Astrocyte (in vitro differentiated cells and primary cell): ENCODE measurements around the gene ARPC5. TPM values are rescaled to one million over a fixed set of nuclear protein-coding genes. Genes with fewer than 3 reads are reported as not detected.

Experiments
- DNase-seq: peaks from one replicate; pipeline ENCODE4 v3.0.0-alpha.2; 2010; ENCODE audit warnings: low read depth
- FAIRE-seq: peaks from 2 replicates; lab custom pipeline; 2011; peaks lifted over from hg19 to GRCh38; lab: Jason Lieb, UNC
- H2AFZ ChIP-seq: 2 replicates; pipeline ENCODE4 v1.6.0; 2012; ENCODE audit warnings: low read depth, low read length, inconsistent platforms
- H3K27ac ChIP-seq: 2 replicates; pipeline ENCODE4 v1.5.1; 2011; ENCODE audit warnings: low read depth, low read length, inconsistent platforms
- H3K27me3 ChIP-seq: 2 replicates; pipeline ENCODE4 v1.6.0; 2011; ENCODE audit warnings: low read length, inconsistent platforms; ENCODE audit not compliant: insufficient read depth
- H3K36me3 ChIP-seq: 2 replicates; pipeline ENCODE4 v1.5.1; 2011; ENCODE audit warnings: low read length, inconsistent platforms; ENCODE audit not compliant: insufficient read depth
- H3K4me1 ChIP-seq: 2 replicates; pipeline ENCODE4 v1.5.1; 2011; ENCODE audit warnings: low read length, inconsistent platforms; ENCODE audit not compliant: insufficient read depth
- H3K4me2 ChIP-seq: 2 replicates; pipeline ENCODE4 v1.6.0; 2012; ENCODE audit warnings: low read length, inconsistent platforms
- H3K4me3 ChIP-seq: 2 replicates; pipeline ENCODE4 v1.5.1; 2011; ENCODE audit warnings: low read depth, mild to moderate bottlenecking, low read length, inconsistent platforms; ENCODE audit not compliant: insufficient read depth
- H3K79me2 ChIP-seq: 2 replicates; pipeline ENCODE4 v1.6.0; 2012; ENCODE audit warnings: mild to moderate bottlenecking, low read length, inconsistent platforms; ENCODE audit not compliant: insufficient read depth
- H3K9ac ChIP-seq: 2 replicates; pipeline ENCODE4 v1.6.0; 2012; ENCODE audit warnings: mild to moderate bottlenecking, low read length, inconsistent platforms
- H3K9me3 ChIP-seq: 2 replicates; pipeline ENCODE4 v1.5.1; 2012; ENCODE audit warnings: low read depth, mild to moderate bottlenecking, low read length, inconsistent platforms; ENCODE audit not compliant: insufficient read depth
- H4K20me1 ChIP-seq: 2 replicates; pipeline ENCODE4 v1.6.0; 2012; ENCODE audit warnings: low read length, inconsistent platforms; ENCODE audit not compliant: insufficient read depth
- H3K27ac Mint-ChIP-seq: one replicate; pipeline ENCODE4 v1.8.0; 2021; ENCODE audit warnings: mild to moderate bottlenecking, mixed read lengths; ENCODE audit not compliant: unreplicated experiment
- H3K27me3 Mint-ChIP-seq: one replicate; pipeline ENCODE4 v1.8.0; 2021; ENCODE audit warnings: low read depth, mixed read lengths; ENCODE audit not compliant: unreplicated experiment
- H3K36me3 Mint-ChIP-seq: one replicate; pipeline ENCODE4 v1.8.0; 2021; ENCODE audit warnings: low read depth, mixed read lengths; ENCODE audit not compliant: unreplicated experiment
- H3K4me1 Mint-ChIP-seq: one replicate; pipeline ENCODE4 v1.8.0; 2021; ENCODE audit warnings: low read depth, mixed read lengths; ENCODE audit not compliant: unreplicated experiment
- H3K4me3 Mint-ChIP-seq: one replicate; pipeline ENCODE4 v1.8.0; 2021; ENCODE audit warnings: mild to moderate bottlenecking, moderate library complexity, mixed read lengths; ENCODE audit not compliant: unreplicated experiment
- H3K9me3 Mint-ChIP-seq: one replicate; pipeline ENCODE4 v1.8.0; 2021; ENCODE audit warnings: mild to moderate bottlenecking, mixed read lengths; ENCODE audit not compliant: unreplicated experiment
- CTCF ChIP-seq: IDR thresholded peaks from 2 replicates; pipeline ENCODE4 v1.5.1; 2011; ENCODE audit warnings: low read depth, mild to moderate bottlenecking, inconsistent platforms, low read length, moderate library complexity; ENCODE audit not compliant: insufficient read depth
- EZH2 ChIP-seq: IDR thresholded peaks from 2 replicates; pipeline ENCODE4 v1.6.1; 2012; ENCODE audit warnings: mild to moderate bottlenecking, low read length, inconsistent platforms; ENCODE audit not compliant: insufficient read depth
- total RNA-seq: library from RNA; stranded (reverse); gene quantifications from 2 replicates; pipeline ENCODE4 v1.2.1, GENCODE V29; 2021

The ARPC5 gene
- total RNA-seq, 1 donor from 2014 or later: 180 TPM

- no peaks in the 10 kb centered on the region for H3K9me3 ChIP-seq
- Mint-ChIP-seq H3K4me3 (peak overlapping the region; percentile 99), H3K27ac (peak overlapping the region; percentile 98), H3K27me3 (no peaks in the 10 kb centered on the region), H3K36me3 (no peaks in the 10 kb centered on the region), H3K9me3 (no peaks in the 10 kb centered on the region), H3K4me1 (no peaks in the 10 kb centered on the region)
- DNase-seq: no peak
- H2AFZ ChIP-seq: peak overlapping the region; percentile 94
- peaks cover 59% of the 10 kb centered on the region for H3K79me2 ChIP-seq
- H3K4me1 ChIP-seq: peaks cover 16% of the 10 kb centered on the region
- no peak for TF ChIP-seq EZH2
- TF ChIP-seq CTCF: no peak
- H3K27me3 ChIP-seq: no peaks in the 10 kb centered on the region
- H4K20me1 ChIP-seq: peaks cover 13% of the 10 kb centered on the region
- peaks cover 8% of the 10 kb centered on the region for H3K36me3 ChIP-seq
- no peak for FAIRE-seq
- peak overlapping the region; percentile 90 for H3K4me3 ChIP-seq
- H3K4me2 ChIP-seq: peak overlapping the region; percentile 97
- peak overlapping the region; percentile 94 for H3K9ac ChIP-seq
- H3K27ac ChIP-seq: peak overlapping the region; percentile 44
These were observed 725 bp upstream of the ARPC5 start for GRCh38 chr1:183636334-183636682.

DNA sequence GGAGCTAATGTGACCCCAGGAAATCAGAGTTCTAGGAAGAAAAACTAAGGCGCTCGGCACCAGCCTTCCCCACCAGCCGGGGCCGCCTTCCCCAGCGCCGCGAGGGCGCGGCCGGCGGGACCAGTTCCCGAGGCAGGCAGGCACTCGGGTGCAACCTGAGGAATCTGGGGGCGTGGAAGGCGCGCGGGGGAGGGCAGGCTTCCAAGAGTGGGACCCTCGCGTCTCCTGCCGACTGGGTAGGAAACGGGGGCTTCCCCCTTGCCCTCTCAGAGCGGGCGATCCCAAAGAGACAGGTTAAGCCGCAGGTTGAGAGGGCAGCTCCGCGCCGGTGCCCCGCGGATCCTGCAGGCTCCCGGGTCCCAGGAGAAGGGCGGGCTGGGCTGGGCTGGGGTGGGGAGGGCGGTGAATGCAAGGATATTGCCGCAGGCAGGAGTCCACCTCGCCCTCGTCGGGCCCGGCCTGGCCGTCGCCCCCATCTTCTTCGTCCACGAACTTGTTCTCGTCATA is 431 bp downstream of the ARPC5 start:
- FAIRE-seq: no peak
- Histone ChIP-seq H3K79me2 (peaks cover 71% of the 10 kb centered on the region), H4K20me1 (peaks cover 21% of the 10 kb centered on the region), H3K9me3 (no peaks in the 10 kb centered on the region), H3K4me3 (peak overlapping the region; percentile 90), H3K4me1 (peaks cover 22% of the 10 kb centered on the region), H3K9ac (peak overlapping the region; percentile 94), H3K4me2 (peak overlapping the region; percentile 85), H2AFZ (peak overlapping the region; percentile 73), H3K36me3 (peaks cover 17% of the 10 kb centered on the region), H3K27me3 (no peaks in the 10 kb centered on the region), H3K27ac (peak overlapping the region; percentile 90)
- Mint-ChIP-seq H3K4me1 (peaks cover 8% of the 10 kb centered on the region), H3K27ac (peak overlapping the region; percentile 98), H3K27me3 (no peaks in the 10 kb centered on the region), H3K36me3 (peaks cover 3% of the 10 kb centered on the region), H3K9me3 (no peaks in the 10 kb centered on the region), H3K4me3 (peak overlapping the region; percentile 99)
- DNase-seq: no peak
- TF ChIP-seq EZH2 (no peak), CTCF (no peak)

GRCh38 chr1:183634429-183635065 is 1.0 kb downstream of the ARPC5 start:
- Histone ChIP-seq H3K4me2 (peak overlapping the region; percentile 85), H3K36me3 (peaks cover 23% of the 10 kb centered on the region), H2AFZ (no peak overlapping the region), H4K20me1 (peaks cover 26% of the 10 kb centered on the region), H3K9ac (peak overlapping the region; percentile 94), H3K4me1 (peaks cover 22% of the 10 kb centered on the region), H3K4me3 (peak overlapping the region; percentile 90), H3K9me3 (no peaks in the 10 kb centered on the region), H3K27ac (peak overlapping the region; percentile 90), H3K27me3 (no peaks in the 10 kb centered on the region), H3K79me2 (peaks cover 74% of the 10 kb centered on the region)
- Mint-ChIP-seq H3K9me3 (no peaks in the 10 kb centered on the region), H3K27me3 (no peaks in the 10 kb centered on the region), H3K4me1 (peaks cover 9% of the 10 kb centered on the region), H3K36me3 (peaks cover 3% of the 10 kb centered on the region), H3K27ac (peak overlapping the region; percentile 80), H3K4me3 (peak overlapping the region; percentile 99)
- DNase-seq (no peak), FAIRE-seq (no peak)
- TF ChIP-seq EZH2 (no peak), CTCF (no peak)
